LoVo (cell line): Measurements from ENCODE around the gene SNRPE.
"Not testable (repeated sequence)": the region's sequence is repeated elsewhere in the genome, so short reads cannot be mapped to it uniquely, and the experiment has no call there.

ENCODE experiments used
- DNase-seq: peaks from one replicate; pipeline ENCODE4 v3.0.0-alpha.2; 2016; ENCODE audit warnings: low spot score

SNRPE gene

DNA sequence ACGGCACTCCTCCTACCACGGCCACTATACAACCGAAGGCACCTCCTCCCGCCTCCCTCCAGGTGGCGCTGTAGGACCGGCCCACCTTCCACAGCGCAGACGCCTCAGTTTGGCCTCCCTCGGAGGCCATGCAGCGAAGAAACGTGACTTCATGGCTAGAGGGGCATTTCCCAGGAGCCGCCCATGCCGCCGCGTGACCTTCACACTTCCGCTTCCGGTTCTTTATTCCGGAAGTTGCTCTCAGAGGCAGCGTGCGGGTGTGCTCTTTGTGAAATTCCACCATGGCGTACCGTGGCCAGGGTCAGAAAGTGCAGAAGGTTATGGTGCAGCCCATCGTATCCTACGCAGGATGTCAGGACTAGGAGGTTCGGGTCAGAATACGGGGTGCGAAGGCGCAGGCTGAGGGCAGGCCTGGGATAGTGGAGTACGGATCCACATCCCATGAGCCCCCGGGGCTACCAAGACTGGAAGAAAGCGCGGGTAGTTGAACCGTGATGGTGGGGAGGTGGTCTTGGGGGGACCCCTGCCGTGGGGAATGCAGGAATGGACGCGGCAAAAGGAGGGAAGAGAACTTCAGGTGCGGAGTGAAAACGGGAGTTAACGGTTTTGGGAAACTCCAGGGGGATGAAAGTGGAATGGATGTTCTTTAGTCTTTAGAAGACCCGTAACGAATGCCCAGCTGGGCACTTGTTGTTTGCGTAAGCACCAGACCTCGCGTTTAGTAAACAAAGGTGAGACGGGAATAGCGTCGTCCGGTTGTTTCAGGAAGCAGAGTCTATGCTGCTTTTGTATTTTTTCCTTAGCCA lies at the start of gene SNRPE:
Gene SNRPE, plus strand, starts transcription at position 221 of the 806 bp plus-strand sequence. Its CDS starts 61 bp downstream, at position 282.
- DNase-seq, result peak; percentile 99

DNA sequence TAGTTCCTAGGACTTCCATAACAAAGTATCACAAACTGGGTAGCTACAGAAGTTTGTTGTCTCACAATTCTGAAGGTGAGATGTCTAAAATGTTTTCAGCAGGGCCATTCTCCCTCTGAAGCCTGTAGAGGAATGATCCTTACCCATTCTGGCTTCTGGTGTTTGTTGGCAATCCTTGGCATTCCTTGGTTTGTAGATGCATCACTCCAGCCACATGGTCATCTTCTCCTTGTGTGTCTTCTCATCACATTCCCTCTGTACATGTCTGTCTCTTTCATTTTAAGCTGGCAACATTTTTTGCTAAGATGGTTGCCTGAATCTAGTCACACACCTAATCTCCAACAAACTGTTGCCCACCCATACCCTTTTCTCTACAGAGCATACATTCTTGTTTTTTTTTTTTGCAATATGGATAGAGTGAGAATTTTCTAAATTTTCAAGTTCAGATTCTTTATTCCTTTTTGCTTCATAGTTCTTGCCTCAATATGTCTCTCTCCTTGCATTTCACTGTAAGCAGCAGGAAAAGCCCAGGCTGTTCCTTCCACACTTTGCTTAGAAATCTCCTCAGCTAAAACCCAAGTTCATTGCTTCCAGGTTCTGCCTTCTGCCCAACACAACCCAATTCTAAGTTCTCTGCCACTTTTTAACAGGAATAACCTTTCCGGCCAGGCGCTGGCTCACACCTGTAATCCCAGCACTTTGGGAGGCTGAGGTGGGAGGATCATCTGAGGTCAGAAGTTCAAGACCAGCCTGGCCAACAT lies 47.6 kb upstream of the SNRPE start:
- no peak for DNase-seq

DNA sequence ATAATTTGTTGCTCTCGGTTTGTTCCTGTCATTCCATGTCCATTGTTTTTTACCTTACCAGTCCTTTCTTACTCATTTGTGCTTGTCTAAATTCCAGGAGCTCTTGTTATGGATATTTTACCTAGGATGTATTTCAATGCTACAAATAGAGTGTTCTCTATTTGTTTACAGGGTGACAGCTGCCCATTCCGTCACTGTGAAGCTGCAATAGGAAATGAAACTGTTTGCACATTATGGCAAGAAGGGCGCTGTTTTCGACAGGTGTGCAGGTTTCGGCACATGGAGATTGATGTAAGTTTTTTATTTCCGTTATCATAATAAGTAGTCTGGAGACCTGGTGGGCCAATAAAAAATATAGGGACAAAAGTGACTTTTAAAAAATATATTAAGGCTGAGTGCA lies 43.0 kb upstream of the SNRPE start:
- no peak for DNase-seq

DNA sequence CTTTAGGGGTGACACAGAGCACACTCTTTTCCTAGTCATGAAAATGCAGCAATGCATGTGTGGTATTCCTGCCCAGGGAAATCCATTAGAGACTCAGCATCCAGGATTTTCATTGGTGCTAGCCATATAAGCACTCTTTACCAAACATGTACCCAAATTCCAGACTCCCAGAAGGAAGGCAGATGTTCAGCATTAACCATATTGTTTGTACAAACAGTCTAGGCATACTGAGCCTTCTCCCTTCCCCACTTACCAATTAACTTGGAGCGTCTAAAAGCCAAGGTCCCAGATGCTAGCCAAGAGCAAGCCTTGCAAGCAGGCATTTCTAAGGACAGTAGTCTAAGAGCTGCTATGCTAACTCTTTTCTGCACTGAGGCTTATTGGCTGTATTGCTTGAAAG lies 38.1 kb upstream of the SNRPE start:
- DNase-seq, result no peak

DNA sequence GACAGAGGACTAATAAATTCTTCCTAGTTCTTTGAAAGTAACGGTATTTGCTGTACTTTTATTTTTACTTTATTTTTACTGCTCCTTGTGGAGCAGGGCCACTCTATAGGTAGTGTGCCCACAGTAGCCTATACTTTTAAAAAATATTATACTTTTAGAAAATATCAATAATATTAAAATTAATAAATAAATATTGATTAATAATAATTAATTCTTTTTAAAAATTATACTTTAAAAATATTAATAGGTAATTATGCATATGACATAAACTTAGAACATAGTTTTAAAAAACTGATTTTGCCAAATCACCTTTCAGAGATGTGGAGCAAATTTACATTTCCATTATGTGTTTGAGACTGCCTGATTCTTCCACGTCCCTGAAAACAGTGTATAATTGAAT lies 35.2 kb upstream of the SNRPE start:
- DNase-seq, result no peak

DNA sequence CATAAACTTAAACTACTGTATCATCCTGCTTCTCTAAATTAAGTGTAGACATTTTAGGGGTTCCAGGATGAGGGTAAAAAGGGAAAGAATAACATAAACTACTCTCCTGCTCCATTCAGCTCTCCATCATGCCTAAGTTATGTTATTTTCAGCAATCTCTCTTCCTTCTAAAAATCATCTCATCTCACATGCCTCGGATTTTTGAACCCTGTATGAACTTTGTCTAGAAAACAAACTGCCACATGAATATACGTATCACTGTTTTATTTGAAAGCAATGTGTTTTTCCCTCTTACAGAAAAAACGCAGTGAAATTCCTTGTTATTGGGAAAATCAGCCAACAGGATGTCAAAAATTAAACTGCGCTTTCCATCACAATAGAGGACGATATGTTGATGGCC lies 33.4 kb upstream of the SNRPE start:
- DNase-seq, result no peak

DNA sequence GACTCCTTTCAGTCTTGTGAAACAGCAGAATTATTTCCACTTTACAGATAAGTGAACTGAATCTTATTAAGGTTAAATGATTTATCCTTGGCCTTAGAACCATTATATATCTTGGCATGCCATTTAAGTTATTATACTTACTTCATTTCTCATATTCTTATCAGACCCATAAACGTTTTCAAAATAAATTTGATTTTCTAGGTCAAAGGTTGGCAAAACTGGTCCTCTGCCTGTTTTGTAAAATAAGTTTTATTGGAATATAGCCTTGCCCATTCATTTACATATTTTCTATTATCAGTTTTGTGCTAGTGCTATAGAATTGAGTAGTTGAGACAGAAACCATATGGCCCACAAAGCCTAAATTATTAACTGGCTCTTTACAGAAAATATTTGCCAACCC lies 32.9 kb upstream of the SNRPE start:
- DNase-seq, result no peak

DNA sequence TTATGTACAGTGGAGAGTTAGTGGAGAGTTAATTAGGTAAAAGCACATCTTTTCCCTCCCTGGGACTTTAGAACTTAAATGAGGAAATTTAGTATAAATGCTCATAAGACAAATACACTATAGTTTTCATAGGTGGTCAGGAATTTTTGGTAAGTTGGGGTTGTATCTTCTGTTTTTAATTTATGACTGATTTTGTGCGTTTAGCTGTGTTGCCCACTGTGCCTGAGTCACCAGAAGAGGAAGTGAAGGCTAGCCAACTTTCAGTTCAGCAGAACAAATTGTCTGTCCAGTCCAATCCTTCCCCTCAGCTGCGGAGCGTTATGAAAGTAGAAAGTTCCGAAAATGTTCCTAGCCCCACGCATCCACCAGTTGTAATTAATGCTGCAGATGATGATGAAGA lies 32.2 kb upstream of the SNRPE start:
- DNase-seq, result not testable (repeated sequence)

DNA sequence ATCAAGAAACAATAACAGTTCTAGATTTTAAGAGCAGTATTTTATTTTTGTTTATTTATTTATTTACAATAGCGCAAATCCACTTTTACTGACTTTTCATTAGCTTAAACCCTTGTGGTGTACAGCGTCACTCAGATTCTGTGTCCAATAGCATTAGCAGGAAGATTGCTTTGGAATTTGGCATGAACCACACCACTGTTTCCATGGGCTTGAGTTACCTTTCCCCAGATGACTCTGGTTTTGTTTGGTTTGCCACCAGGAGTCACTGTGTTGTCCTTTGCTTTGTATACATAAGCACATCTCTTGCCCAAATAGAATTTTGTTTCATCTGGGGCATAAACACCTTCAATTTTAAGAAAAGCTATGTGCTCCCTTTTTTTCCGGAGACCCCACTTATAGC lies 25.9 kb upstream of the SNRPE start:
- DNase-seq, result no peak

DNA sequence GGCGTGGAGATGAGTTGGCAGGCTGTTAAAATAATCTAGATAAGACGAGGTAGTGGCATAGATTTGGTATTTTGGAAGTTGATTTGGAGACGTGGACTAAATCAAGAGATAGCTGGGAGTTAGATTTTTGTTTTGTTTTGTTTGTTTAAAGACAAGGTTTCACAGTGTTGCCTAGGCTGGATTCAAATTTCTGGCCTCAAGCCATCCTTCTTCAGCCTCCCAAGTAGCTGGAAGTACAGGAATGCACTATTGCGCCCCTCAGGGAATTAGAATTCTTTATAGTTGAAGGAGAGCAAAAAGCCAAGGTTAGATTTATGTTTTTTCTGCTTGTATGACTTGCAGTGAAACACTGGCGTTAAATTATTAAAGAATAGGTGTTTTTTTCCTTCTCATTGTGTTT lies 22.3 kb upstream of the SNRPE start:
- DNase-seq, result no peak

DNA sequence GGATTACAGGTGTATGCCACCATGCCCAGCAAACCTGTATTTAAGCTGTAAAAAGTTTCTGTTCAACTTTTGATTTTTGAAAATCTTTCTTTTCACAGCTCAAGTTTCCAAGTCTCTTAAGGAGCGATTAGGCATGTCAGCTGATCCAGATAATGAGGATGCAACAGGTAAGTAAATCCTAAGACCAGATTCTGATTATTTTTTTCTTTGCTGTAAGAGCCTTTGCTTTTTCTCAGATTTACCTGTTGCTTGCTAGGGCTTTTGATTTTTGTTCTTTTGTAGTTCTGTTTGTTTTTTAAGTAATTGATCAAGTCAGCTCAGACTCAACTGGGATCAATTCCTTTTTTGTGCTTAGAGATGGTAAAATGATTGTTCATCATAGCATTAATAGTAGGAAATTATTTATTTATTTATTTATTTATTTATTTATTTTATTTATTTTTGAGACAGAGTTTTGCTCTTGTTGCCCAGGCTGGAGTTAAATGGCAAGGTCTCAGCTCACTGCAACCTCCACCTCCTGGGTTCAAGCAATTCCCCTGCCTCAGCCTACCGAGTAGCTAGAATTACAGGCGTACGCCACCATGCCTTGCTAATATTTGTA lies 21.1 kb upstream of the SNRPE start:
- DNase-seq, result no peak

DNA sequence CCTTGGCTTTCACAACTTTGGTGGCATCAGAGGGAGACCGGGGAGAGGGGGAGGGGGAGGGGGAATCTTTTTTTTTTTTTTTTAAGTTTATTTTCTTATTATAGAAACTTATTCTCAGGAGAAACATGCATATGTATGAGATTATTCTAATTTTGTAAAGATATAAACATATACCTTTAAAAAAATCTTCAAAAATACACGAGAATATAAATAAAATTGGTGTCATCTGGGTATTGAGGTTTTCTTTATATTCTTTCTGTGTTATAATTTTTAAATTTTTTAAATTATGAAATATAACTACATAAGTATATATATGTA lies 18.9 kb upstream of the SNRPE start:
- no peak for DNase-seq

DNA sequence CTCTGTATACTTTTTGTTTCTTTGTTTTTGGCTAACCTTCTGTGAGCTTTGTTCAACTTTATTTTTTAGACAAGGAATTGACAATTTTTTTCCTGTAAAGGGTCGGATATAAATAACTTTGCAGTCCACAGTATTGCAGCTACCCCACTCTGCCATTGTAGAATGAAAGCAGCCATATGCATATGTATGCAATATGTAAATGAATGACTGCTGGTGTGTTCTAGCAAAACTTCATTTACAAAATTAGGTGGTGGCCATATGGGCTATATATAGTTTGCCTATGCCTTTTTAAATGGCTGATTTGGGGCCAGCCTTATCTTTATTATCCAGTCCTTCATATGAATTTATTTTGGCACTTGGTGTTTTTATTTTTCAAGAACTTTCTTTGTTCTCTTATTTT lies 18.0 kb upstream of the SNRPE start:
- DNase-seq, result no peak

DNA sequence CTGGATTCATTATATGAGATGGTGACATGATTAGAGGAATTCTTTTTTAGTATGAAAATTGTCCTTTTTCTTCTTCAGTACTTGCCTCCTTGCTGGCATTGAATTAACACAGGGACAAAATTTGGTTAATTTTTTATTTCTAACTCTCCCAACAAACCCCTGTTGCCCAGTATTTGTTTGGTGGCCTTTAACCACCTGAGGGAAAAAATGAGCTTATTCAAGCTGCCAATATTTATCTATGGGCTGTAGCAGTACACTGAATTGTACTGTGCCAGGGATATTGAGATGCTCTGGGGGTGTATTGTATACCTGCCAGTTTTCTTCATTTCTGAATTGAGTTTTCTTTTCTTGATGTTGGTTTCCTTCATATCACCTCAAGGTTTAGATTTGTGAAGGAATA lies 8.3 kb upstream of the SNRPE start:
- DNase-seq, result not testable (repeated sequence)

DNA sequence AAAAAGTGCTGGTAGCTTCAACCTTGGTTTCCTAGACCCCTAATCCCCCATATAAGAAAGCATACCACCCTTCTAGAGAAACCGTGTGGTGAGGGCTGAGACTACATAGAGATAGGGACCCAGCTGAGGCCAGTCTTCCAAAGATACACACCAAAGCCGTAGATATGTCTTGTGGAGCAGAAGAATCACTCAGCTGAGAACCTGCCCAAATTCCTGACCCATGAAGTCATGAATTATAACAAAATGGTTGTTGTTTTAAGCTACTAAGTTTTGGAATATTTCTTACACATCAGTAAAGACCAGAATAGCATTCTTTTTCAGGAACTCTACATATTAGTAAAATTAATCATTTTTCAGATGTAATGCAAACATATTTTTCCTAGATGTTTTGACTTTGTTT lies 3.3 kb upstream of the SNRPE start:
- peak; percentile 29 for DNase-seq

DNA sequence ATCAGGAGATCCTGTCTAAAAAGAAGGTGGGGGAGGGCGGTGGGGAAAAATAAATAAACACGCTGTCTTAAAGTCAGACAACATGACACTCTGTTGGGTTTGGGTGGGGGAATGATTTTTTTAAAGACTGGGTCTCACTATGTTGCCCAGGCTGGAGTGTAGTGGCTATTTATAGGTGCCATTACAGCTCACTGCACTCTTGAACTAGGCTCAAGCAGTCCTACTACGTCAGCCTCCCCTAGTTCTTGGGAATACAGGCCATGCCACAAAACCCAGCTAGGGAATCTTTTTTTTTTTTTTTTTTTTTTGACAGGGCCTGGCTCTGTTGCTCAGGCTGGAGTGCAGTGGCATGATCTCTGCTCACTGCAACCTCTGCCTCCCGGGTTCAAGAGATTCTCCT lies 2.4 kb upstream of the SNRPE start:
- no peak for DNase-seq

DNA sequence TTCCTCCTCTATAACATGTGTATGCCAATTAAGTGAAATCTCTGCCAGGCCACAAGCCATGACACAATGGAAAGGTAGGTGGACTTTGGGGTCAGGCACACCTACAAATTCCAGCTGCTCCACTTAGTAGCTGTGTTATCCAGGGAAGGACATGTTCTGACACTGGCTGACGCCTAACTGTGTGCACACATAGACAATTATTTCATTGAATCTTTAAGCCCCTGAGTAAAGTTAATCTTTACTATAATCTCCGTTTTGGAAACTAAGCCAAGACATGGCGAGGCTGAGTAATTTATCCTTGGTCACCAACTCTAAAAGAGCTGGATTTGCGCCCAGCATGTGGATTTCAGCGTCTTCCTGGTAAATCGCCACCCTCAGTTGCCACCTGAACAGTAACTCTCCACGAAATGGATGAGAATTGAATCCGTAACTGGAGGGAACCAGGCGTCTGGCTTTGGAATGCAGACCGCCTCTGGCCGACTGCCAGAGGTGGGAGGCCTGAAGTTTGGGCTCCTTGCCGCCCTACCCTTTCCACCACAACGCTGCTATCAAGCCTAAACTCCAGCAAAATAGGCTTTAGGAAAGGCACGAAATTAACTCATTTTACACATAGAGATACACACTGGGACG lies 888 bp upstream of the SNRPE start:
- DNase-seq, result peak; percentile 89

DNA sequence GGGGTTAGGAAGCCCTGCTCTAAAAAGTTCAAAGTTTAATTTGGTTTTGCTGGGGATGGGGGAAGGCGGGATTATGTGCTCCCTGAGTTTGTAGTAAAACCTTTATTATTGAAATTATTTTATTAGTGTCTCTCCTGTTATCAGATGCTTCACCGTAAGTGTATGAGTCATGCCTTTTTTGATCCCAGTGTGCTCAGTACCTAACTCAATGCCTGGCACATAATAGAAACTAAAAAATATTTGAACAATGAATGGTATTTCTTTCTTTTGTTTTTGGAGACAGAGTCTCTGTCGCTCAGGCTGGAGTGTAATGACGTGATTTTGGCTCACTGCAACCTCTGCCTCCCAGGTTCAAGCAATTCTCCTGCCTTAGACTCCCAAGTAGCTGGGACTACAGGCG lies 6.4 kb downstream of the SNRPE start:
- no peak for DNase-seq

DNA sequence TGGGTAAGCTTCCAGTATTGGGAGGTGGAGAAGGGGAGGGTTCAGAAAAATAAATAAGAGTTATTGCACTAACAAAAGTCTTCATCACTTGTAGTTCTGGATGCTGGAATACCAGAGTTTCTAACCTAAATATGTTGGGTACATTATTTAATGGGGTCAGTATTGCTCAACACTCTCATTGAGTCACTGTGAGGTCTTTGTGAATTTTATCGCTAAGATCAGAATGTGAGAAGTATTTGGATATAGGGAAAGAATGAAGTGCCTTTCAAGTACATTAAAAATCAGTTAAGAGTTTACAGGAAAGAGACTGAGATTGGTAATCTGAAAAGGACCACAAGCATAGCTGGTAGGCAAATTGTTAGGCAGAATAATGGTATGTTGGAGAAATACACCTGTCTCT lies 8.8 kb downstream of the SNRPE start:
- no peak for DNase-seq

DNA sequence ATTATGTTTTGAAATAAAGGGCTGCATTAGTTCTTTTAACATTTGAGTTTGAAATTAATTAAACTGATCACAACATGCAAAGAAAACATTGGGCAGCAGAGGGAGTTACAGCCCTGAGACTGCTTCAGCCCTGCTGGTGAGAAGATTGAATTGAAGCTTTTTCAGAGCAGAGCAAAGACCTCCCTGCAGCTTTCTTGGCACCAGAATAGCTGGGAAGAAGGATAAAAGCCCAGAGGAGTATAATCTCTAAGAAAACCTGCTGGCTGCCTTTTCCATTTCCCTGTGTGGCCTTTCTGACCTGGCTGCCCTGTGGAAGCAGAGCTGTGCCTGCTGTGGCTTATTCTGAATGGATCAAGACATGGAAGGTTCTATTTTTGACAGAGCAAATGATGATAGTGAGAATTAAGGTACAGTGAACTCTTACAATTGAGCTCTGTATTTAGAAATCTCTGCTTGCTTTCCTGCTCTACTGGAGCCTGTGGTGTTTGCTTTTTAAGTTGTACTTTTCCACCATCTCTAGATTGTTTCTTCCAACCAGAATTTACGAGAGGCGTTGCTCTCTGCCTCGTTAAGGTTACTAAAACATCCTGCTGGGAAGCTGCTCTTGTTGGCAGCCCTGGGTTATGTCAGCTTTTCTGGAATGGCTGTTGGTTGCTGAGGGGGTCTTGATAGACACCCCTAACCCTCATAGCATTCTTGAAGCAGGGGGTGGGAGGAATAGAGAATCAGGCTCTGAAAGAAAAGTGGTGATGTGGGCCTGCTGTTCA lies 9.9 kb downstream of the SNRPE start:
- peak; percentile 49 for DNase-seq

DNA sequence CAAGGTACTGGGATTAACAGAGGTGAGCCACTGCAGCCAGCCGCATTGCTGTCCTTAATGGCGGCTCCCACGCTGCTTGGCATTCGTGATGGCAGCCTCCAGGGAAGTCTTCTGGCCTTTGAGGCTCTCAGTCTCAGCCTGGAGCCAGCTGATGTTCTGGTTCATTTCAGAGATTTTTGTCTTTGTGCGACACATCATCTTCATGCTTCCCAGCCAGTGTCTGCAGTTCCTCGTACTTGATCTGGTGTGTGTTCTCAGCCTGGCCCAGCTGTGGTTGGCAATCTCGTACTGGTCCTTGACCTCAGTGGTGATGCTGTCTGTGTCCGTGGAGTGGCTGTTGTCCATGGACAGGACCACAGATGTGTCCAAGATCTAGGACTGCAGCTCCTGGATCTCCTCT lies 11.7 kb downstream of the SNRPE start:
- no peak for DNase-seq

DNA sequence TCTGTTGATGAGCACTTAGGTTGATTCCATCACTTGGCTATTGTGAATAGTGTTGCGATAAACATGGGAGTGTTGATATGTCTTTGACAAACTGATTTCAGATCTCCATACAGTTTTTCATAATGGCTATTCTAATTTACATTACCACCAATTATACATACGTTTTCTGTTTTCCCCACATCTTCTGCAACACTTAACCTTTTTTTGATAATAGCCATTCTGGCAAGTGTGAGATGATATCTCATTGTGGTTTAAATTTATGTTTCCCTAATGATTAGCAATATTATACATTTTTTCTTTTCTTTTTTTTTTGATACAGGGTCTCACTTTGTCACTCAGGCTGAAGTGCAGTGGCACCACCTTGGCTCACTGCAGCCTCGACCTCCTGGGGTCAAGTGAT lies 17.0 kb downstream of the SNRPE start:
- no peak for DNase-seq
